Measurements from ENCODE around the gene CYP26B1.

CYP26B1 gene

GRCh38 chr2:72080286-72081145 is 67.1 kb downstream of the CYP26B1 start:
- no peak for DNase-seq

All from stimulated activated CD8-positive, alpha-beta memory T cell treated with anti-CD3 and anti-CD28 coated beads, Interleukin-4, amount 100 ng/mL, for 48 hours (primary cell).